Stimulated activated CD4-positive, alpha-beta T cell treated with anti-CD3 and anti-CD28 coated beads, Interleukin-4, amount 100 ng/mL, for 48 hours (primary cell): ENCODE data around the gene EID2B.

ENCODE experiments used
- DNase-seq, 2 donors: peaks; one replicate each; pipeline ENCODE4 v3.0.0-alpha.2; 2020; ENCODE audit warnings: low read depth in 2 of 2

EID2B gene

GRCh38 chr19:39533003-39533512 lies 406 bp upstream of the EID2B start:
- DNase-seq, result no peak

- no peak for DNase-seq
Observed at GRCh38 chr19:39531834-39532232, 819 bp downstream of the EID2B start.

DNA sequence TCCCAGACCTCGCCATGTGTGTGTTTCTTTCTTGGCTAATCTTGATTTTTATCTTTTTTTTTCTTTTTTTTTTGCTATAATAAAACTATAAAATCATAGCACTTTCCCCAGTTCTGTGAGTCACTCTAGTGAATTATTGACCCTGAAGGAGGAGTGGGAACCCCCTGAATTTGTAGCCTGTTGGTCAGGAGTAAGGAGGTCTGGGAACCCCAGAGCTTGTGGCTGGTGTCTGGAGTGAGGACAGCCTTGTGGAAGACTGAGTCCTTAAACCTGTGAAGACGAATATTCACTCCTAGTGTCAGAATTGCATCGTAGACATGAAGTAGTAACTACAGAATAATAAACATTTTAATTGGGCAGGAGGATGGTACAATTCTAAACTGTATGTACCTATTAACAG lies 7.4 kb downstream of the EID2B start:
- no peak for DNase-seq

- no peak for DNase-seq
Observed at GRCh38 chr19:39524495-39524894, 8.2 kb downstream of the EID2B start.

DNA sequence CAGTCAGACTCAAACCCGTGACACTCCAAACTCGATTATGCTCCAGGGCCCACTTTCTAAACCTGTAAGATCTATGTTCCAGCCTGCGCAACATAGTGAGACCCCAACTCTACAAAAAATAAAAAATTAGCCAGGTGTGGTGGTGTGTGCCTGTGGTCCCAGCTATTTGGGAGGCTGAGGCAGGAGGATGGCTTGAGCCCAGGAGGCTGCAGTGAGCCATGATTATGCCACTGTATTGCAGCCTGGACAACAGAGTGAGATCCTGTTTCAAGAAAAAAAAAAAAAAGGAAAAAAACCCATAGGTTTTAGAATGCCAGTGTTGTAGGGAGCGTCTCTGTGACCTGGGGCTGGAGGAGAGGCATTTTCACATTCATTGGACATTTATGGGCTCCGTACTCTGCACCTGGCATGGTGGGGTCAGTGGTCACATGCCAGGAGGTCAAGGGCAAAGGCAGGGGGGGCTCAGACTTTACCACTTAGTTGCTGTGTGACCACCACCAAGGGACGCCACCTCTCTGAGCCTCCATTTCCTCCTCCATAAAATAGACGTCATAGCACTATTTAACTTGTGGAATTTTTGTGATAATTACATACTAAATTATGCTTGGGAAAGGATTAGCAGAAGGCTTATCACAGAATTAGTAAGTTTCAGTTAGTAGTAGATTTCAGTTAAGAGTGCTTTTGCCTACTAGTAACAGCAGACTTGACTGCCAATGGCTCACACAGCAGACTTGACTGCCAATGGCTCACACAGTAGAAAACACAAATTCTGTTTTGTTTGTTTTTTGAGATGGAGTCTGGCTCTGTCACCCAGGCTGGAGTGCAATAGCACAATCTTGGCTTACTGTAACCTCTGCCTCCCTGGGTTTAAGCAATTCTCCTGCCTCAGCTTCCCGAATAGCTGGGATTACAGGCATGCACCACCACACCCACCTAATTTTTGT lies 11.8 kb downstream of the EID2B start:
- no peak for DNase-seq

DNA sequence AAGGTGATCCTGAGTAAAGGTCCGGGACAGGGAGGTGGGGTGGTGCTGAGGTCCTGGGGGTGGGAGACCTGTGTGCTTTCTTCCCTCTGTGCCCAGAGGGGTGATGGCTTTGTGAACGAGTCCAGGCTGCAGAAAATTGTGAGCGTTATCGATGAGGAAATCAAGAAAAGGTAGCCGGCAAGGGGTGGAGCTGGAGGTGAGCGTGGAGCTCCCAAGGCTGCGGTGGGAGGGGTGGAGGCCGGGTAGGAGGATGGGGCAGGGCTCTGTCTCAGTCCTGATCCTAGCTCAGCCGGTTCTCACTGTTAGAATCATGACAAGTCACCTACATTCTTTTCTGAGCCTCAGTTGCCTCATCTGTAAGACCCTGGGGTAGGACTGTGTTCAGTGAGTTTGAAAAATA lies 13.7 kb downstream of the EID2B start:
- no peak for DNase-seq

DNA sequence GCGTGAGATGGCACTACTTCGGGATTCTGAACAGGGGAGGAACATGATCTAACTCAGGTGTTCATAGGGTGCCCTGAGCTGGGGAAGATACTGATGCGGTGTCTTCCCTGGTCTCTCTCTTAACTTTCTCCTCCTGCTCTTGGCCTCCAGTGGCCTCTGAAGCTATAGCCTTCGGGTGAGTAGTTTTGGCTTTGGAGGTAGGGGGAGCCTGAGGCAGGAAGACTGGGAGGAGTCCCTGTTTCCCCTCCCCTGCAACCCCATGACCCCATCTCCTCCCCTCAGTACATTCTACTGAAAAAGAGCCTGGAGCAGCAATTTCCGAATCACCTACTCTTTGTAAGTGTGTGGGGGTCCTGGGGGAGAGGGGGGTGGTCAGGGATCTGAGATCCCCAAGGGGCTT lies 14.2 kb downstream of the EID2B start:
- DNase-seq, result no peak

DNA sequence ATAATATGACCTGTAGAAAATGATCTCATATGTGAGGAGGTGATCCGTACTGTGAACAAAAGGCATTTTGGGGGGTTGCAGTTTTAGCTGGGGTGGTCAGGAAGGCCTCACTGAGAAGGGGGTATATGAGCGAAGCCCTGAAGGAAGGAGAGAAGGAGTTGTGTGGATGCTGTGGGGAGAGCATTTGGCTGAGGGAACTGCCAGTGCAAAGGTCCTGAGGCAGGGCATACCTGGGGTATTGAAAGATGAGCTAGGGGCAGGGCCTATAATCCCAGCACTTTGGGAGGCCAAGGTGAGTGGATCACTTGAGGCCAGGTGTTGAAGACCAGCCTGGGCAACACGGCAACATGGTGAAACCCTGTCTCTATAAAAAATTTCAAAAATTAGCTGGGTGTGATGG lies 15.2 kb downstream of the EID2B start:
- DNase-seq, result no peak

DNA sequence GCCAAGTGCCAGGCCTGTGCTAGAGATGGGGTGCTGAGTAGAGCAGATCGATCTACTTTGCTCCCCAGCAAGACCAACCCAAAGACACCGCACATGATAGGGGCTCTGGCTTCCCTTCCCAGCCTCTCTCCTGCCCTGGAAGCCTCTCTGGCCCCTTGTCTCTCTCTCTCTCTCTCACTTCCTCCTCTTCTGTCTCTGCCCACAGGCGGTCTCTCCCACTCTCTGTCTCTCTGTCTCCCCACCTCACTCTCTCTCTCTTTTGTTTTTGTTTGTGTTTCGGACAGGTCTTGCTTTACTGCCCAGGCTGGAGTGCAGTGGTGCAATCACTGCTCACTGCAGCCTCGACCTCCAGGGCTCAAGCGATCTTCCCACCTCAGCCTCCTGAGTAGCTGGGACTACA lies 16.4 kb downstream of the EID2B start:
- no peak for DNase-seq

DNA sequence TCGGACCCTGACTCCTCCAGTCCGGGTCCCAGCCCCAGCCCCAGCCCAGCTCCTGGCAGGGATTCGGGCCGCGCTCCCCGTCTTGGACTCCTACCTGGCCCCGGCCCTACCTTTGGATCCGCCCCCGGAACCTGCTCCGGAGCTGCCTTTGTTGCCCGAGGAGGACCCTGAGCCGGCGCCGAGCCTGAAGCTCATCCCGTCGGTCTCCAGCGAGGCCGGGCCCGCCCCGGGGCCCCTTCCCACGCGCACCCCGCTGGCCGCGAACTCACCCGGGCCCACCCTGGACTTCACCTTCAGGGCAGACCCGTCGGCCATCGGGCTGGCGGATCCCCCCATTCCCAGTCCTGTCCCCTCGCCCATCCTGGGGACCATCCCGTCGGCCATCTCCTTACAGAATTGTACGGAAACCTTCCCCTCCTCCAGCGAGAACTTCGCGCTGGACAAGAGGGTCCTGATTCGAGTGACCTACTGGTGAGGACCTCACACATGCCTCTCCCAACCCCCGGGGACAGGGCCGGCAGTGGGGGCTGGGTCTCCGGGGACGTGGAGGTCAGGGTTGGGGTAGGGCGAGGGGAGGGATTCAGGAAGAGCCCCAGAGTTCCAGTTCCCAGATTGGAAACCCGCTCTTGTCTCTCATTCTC lies 17.0 kb downstream of the EID2B start:
- DNase-seq, result no peak

GRCh38 chr19:39514840-39515550 lies 17.7 kb downstream of the EID2B start, which contains the start of gene SELENOV:
Gene SELENOV, plus strand, starts transcription at chr19:39515139. Its CDS starts 74 bp downstream, at chr19:39515213.
- DNase-seq, result no peak

DNA sequence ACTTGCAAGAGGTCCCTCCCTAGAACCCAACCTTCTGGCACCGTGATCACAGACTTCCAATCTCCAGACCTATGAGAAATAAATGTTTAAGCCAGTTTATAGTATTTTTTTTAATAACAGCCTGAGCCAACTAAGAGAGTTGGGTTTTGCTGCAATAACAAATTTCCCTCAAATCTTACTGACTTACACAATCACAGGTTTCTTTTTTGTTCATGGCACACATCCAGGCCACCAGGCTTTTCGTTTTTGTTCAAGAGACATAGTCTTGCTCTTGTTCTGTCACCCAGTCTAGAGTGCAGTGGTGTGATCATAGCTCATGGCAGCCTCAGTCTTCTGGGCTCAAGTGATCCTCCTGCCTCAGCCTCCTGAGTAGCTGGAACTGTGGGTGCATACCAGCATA lies 19.7 kb downstream of the EID2B start:
- DNase-seq, result no peak

GRCh38 chr19:39509233-39509632 lies 23.4 kb downstream of the EID2B start:
- DNase-seq, result no peak

GRCh38 chr19:39508629-39509028 lies 24.0 kb downstream of the EID2B start:
- no peak for DNase-seq

DNA sequence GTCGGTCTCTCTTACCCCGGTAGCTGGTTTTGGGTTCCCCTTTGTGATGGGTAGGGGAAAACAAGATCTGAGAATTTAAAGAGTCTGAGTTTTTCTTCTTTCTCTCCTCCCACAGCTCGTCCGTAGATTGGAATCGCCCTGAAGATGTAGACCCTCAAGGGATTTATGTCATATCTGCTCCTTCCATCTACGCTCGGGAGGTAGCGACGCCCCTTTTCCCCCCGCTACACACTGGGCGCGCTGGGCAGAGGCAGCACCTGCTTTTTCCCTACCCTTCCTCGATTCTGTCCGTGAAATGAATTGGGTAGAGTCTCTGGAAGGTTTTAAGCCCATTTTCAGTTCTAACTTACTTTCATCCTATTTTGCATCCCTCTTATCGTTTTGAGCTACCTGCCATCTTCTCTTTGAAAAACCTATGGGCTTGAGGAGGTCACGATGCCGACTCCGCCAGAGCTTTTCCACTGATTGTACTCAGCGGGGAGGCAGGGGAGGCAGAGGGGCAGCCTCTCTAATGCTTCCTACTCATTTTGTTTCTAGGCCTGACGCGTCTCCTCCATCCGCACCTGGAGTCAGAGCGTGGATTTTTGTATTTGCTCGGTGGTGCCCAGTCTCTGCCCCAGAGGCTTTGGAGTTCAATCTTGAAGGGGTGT lies 24.8 kb downstream of the EID2B start:
- DNase-seq, result no peak

DNA sequence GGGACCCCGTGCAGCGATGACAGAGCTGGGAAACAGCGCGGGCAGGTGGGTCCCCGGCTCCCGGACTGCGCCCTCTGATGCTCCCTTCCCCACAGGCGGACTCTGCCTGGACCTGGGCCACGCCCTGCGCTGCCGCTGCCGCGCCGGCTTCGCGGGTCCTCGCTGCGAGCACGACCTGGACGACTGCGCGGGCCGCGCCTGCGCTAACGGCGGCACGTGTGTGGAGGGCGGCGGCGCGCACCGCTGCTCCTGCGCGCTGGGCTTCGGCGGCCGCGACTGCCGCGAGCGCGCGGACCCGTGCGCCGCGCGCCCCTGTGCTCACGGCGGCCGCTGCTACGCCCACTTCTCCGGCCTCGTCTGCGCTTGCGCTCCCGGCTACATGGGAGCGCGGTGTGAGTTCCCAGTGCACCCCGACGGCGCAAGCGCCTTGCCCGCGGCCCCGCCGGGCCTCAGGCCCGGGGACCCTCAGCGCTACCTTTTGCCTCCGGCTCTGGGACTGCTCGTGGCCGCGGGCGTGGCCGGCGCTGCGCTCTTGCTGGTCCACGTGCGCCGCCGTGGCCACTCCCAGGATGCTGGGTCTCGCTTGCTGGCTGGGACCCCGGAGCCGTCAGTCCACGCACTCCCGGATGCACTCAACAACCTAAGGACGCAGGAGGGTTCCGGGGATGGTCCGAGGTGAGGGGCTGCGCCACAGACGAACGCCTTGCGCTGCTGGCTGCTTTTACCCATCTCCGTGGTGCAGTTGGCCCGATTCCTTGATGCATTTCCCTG lies 25.5 kb downstream of the EID2B start:
- DNase-seq, result peak; percentile 49 to 69

DNA sequence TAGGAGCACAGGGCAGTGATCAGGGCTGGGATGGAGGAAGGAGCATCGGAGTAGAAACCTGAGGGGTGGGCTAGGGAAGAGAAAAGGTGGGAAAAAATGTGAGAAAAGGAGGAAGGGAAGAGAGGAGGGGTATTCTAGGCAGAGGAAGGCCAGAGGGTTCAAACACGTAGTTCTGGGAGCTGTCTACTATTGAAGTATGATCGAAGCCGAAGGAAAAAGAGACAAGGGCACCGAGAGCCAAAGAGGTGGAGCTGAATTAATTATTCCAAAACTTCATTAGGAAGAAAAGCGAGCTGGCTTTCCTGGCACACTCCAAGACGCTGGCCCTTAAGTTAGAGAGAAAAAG lies 26.1 kb downstream of the EID2B start:
- no peak for DNase-seq

DNA sequence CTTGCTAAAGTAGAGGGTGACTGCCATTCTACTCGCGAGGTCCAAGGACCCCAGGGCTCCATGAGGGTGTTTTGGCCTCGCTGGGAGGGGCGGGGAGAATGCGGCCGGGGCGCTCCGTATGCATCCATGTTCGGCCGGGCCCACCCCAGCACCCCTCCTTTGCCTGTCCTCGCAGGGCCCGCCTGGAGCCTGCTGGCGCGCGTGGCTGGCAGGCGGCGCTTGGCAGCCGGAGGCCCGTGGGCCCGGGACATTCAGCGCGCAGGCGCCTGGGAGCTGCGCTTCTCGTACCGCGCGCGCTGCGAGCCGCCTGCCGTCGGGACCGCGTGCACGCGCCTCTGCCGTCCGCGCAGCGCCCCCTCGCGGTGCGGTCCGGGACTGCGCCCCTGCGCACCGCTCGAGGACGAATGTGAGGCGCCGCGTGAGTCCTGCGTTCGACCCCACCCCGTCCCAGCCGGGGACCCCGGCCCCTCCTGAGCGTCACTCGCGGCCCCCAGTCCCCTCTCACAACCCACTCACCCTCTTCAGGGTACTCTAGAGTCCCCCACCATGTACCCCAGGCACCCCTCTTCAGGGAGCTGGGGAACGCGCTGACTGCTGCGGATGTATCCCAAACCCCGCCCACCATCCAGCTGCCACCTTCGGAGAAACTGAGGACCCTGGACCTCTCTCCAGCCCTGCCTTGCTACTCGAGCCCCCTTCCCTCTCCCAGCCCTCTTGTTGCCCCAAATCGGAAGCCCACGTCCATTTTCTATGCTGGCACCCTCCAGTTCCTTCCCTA lies 29.8 kb downstream of the EID2B start:
- DNase-seq, result peak; percentile 70 to 71

GRCh38 chr19:39501340-39501739 lies 31.3 kb downstream of the EID2B start:
- DNase-seq, result no peak

GRCh38 chr19:39500543-39500942 lies 32.1 kb downstream of the EID2B start:
- no peak for DNase-seq
